ENCODE measurements around the gene NINJ2. TPM values are rescaled to one million over a fixed set of nuclear protein-coding genes. Genes with fewer than 3 reads are reported as not detected.
A peak's percentile ranks its signal among the peaks of the same experiment; 100 is the strongest.

Gene NINJ2
- total and polyA plus RNA-seq, 4 donors, result 5.8 to 28.4 (median 14.3) TPM

- peak in 1 of 3 donors; percentile 47 for DNase-seq
- Histone ChIP-seq H3K4me3 (no peak overlapping the region), H3K4me1 (ENCODE audit: control insufficient read depth in 5 of 5, insufficient read depth in 5 of 5, low read length in 5 of 5) (peaks cover 6 to 22% (median 12%) of the 10 kb centered on the region in 5 donors), H3K27ac (ENCODE audit: low read depth in 1 of 2, low read length in 1 of 2) (peak overlapping the region; percentile 17 to 46), H3K36me3 (ENCODE audit: control insufficient read depth in 4 of 4, insufficient read depth in 4 of 4, low read length in 4 of 4) (no peaks in the 10 kb centered on the region), H3K9me3 (ENCODE audit: control insufficient read depth in 4 of 4, insufficient read depth in 3 of 4, low read length in 3 of 4) (no peaks in the 10 kb centered on the region), H3K9ac (ENCODE audit: insufficient read depth in 1 of 2, low read length in 2 of 2) (no peak overlapping the region), H3K27me3 (ENCODE audit: control insufficient read depth in 3 of 3, insufficient read depth in 3 of 3, low read length in 2 of 3) (no peaks in the 10 kb centered on the region)
- ATAC-seq (ENCODE audit: insufficient read depth, low FRiP score), result no peak
- TF ChIP-seq CTCF (IDR thresholded peaks at IDR 0.05; ENCODE audit: control extremely low read depth, extremely low read depth), result no peak
- 75 to 83% methylated on average over 3 of the region's 3 CpGs for WGBS, 2 donors
Observed at GRCh38 chr12:640773-641172, 22.5 kb downstream of the NINJ2 start.

- 83 to 87% methylated on average over 5 of the region's 5 CpGs for WGBS, 2 donors
- Histone ChIP-seq H3K27ac (ENCODE audit: low read depth in 1 of 2, low read length in 1 of 2) (peak overlapping the region; percentile 61 to 70), H3K36me3 (ENCODE audit: control insufficient read depth in 4 of 4, insufficient read depth in 4 of 4, low read length in 4 of 4) (no peaks in the 10 kb centered on the region), H3K4me3 (no peak overlapping the region), H3K27me3 (ENCODE audit: control insufficient read depth in 3 of 3, insufficient read depth in 3 of 3, low read length in 2 of 3) (no peaks in the 10 kb centered on the region), H3K9ac (ENCODE audit: insufficient read depth in 1 of 2, low read length in 2 of 2) (no peak overlapping the region), H3K4me1 (ENCODE audit: control insufficient read depth in 5 of 5, insufficient read depth in 5 of 5, low read length in 5 of 5) (peaks cover 3 to 15% (median 11%) of the 10 kb centered on the region in 5 donors), H3K9me3 (ENCODE audit: control insufficient read depth in 4 of 4, insufficient read depth in 3 of 4, low read length in 3 of 4) (no peaks in the 10 kb centered on the region)
- TF ChIP-seq CTCF (IDR thresholded peaks at IDR 0.05; ENCODE audit: control extremely low read depth, extremely low read depth), result no peak
- DNase-seq (no peak), ATAC-seq (ENCODE audit: insufficient read depth, low FRiP score) (no peak)
Observed at GRCh38 chr12:639988-640387, 23.3 kb downstream of the NINJ2 start.

GRCh38 chr12:639566-639965 lies 23.7 kb downstream of the NINJ2 start:
- TF ChIP-seq CTCF (IDR thresholded peaks at IDR 0.05; ENCODE audit: control extremely low read depth, extremely low read depth), result no peak
- Histone ChIP-seq H3K27ac (ENCODE audit: low read depth in 1 of 2, low read length in 1 of 2) (peak overlapping the region; percentile 61 to 77), H3K4me3 (no peak overlapping the region), H3K36me3 (ENCODE audit: control insufficient read depth in 4 of 4, insufficient read depth in 4 of 4, low read length in 4 of 4) (no peaks in the 10 kb centered on the region), H3K27me3 (ENCODE audit: control insufficient read depth in 3 of 3, insufficient read depth in 3 of 3, low read length in 2 of 3) (no peaks in the 10 kb centered on the region), H3K9ac (ENCODE audit: insufficient read depth in 1 of 2, low read length in 2 of 2) (no peak overlapping the region), H3K9me3 (ENCODE audit: control insufficient read depth in 4 of 4, insufficient read depth in 3 of 4, low read length in 3 of 4) (no peaks in the 10 kb centered on the region), H3K4me1 (ENCODE audit: control insufficient read depth in 5 of 5, insufficient read depth in 5 of 5, low read length in 5 of 5) (peaks cover 2 to 10% (median 7%) of the 10 kb centered on the region in 5 donors)
- no peak for ATAC-seq (ENCODE audit: insufficient read depth, low FRiP score)
- 85 to 89% methylated on average over 5 of the region's 5 CpGs for WGBS, 2 donors
- DNase-seq, result no peak

GRCh38 chr12:638953-639557 lies 24.2 kb downstream of the NINJ2 start:
- 16 to 31% methylated on average over 3 of the region's 3 CpGs for WGBS, 2 donors
- no peak overlapping the region for H3K9ac ChIP-seq (ENCODE audit: insufficient read depth in 1 of 2, low read length in 2 of 2)
- H3K36me3 ChIP-seq (ENCODE audit: control insufficient read depth in 4 of 4, insufficient read depth in 4 of 4, low read length in 4 of 4), result no peaks in the 10 kb centered on the region
- ATAC-seq (ENCODE audit: insufficient read depth, low FRiP score) (no peak), DNase-seq (no peak)
- peaks cover 2 to 10% (median 7%) of the 10 kb centered on the region in 5 donors for H3K4me1 ChIP-seq (ENCODE audit: control insufficient read depth in 5 of 5, insufficient read depth in 5 of 5, low read length in 5 of 5)
- H3K27ac ChIP-seq (ENCODE audit: low read depth in 1 of 2, low read length in 1 of 2), result peak overlapping the region in 1 of 2 donors; percentile 77
- H3K27me3 ChIP-seq (ENCODE audit: control insufficient read depth in 3 of 3, insufficient read depth in 3 of 3, low read length in 2 of 3), result no peaks in the 10 kb centered on the region
- H3K9me3 ChIP-seq (ENCODE audit: control insufficient read depth in 4 of 4, insufficient read depth in 3 of 4, low read length in 3 of 4), result no peaks in the 10 kb centered on the region
- H3K4me3 ChIP-seq, result no peak overlapping the region
- TF ChIP-seq CTCF (IDR thresholded peaks at IDR 0.05; ENCODE audit: control extremely low read depth, extremely low read depth), result no peak

Data from lung (tissue), 12 donors.